HG02970 (cell line): Measurements from ENCODE around the gene PPARG.
"Not testable (repeated sequence)": the region's sequence is repeated elsewhere in the genome, so short reads cannot be mapped to it uniquely, and the experiment has no call there.

Experiments
- ATAC-seq: cut with Tn5 transposase; IDR thresholded peaks from one replicate; pipeline ENCODE4 v1.9.1; 2021; ENCODE audit warnings: mild to moderate bottlenecking, moderate library complexity, moderate number of reproducible peaks; ENCODE audit not compliant: unreplicated experiment, low FRiP score

The PPARG gene

DNA sequence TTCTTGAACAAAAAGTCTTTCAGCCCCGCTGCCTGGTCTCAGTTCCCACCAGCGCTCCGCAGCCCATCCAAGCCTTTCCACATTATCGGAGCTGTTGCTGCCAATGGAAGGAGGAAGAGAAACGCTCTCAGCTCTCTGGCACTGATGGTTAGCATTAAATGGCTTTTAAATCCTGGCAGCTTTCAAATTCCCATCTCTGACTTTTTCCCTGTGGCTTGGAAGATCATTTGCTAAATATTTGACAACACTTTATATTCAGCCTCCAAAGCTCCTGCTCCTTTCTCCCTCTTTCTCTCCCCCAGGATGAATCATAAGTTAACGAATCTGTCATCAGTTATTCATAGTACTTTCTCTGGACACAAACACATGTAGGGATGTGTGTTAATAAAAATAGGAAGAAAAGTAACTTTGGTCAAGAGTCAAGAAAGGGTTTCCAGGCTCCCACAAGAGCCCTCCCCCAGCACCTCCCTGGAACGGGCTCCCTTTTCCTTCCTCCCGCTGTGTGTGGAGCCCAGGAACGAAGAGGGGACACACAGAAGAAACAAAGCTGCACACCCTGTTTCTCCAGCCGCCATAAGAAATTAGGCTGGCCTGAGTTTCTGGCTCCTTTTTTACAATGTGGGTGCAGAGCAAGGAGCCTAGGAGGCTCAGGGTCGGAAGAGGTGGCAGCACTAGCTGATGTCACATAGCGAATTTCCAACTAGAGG, 147.8 kb downstream of the PPARG start:
- no peak for ATAC-seq

DNA sequence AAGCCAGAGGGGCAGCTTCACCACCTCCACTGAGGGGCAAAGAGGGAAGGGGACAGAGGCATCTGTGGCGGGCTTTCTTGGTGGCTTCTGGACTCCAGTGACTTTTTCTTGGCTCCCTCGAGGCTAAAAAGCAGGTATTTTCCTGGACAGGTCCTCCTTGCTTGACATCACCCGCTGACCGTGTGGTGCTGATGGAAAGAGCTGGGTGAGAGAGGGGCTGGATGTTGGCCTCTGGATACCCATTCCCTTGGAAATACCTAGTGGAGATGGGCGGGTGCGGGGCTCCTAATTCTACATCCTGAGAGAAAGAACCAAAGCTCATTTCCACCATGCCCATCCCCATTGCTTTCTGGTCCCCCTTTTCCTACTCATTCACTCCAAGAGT, 148.3 kb downstream of the PPARG start:
- ATAC-seq, result no peak

GRCh38 chr3:12437861-12438260, 149.0 kb downstream of the PPARG start:
- ATAC-seq, result no peak

- ATAC-seq, result no peak
Observed at GRCh38 chr3:12438318-12438717, 149.4 kb downstream of the PPARG start.

- ATAC-seq, result no peak
Observed at GRCh38 chr3:12439161-12439940, 150.5 kb downstream of the PPARG start.

DNA sequence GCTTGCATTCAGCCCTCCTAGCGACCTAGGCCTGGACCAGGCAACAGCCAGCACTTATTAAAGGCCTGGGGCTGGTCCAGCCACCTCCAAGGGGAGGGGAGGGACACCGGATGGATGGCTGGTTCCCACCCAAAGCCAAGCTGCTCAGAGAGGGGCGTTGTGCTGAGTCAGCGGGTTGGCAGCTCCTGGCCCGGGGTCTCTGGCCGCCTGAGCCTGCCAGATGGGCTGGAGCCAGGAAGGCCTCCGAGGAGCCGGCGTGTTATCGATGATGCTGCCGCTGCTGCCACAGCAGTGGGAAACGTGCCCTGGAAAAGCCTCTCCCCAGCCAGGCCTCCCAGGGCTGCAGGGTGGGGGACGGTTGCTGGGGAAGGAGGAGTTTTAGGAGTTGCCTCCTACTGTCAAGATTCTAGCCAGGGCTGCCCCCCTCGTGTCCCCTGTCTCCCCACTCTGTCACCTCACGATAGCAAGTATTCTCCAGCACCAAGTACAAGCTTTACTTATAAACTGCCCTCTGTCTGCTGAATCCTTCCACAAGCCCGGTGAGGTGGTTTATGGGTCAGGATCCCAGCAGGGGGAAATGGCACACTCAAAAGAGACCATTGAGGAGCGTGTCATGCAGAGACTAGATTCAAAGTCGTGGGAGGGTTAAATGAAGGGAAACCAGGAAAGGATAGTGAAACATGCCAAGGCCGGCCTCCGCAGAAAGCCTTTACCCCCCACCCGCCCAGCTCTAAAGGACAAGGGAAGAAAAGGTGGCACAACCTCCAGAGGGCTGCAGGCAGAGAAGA, 152.3 kb downstream of the PPARG start:
- no peak for ATAC-seq

- ATAC-seq, result no peak
Observed at GRCh38 chr3:12442654-12443501, 154.0 kb downstream of the PPARG start.

DNA sequence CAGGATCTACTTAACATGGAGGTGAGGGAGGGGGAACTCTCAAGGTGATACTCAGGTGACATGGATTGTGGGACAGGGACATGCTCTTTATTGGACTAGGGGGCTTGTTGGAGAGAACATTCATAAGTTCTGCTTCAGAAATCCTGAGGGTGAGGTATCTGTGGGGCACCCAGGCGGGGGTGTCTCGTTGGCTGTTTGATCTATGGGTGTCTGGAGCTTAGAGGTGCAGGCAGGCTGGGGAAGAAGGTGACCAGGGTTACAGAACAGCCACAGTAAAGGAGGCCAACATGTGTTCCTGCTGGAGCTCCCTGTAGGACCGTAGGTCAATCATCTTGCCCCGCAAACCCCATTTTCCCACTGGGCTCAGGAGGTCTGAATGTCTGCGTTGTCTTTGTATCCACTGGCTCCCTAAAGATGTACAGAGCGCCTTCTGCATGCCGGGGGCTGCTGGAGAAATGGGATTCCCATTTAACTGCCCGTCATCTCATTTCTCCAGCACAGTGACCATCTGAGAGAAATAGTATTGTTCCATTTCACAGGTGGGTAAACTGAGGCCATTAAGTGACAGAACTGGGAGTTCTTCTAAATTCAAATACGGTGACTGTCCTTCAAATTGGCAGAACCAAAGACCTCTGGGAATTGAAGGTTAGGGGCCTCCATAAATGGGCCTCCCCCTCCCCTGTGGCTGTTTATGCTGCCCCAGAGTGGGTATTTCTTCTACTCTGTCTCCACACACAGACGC, 155.1 kb downstream of the PPARG start:
- ATAC-seq, result no peak

DNA sequence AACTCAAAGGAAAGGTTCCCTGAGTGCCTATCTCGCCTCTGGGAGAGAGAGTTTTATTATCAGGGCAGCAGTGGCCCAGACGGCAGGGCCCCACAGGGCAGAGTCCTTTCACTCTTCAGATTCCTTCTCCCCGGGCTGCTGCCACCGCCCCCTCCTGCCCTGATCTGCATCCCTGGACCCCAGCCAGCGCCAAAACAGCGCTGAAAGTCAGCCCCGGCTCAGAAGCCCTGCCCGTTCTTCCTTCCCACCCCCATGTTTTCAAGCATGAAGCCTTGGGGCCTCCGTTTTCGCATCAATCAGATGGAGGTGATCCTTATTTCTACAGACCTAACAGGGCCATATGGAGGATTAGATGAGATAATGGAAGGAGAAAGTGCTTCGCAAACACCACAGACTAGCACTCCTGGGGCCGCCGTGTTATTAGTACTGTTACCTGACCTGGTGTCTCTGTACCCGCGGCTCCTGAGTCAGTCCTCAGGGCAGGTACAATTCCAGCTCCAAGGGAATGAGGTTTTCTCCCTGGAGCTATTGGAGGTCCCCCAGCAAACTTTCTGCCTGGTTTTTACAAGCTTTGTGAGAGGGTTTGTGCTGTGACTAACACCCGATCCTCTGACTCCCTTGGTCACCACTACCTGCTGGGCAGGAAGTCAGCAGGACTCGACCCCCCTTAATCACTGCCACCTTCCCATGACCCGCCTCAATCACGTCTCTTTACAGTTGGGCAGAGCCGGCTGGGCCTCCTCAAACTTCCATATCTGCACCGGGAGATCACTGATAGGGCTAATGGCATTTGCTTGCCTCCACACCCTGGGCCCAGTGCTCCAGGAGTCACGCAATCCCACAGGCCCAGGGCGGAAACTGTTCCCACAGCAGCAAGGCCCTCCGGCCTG, 156.0 kb downstream of the PPARG start:
- ATAC-seq, result no peak

GRCh38 chr3:12445523-12446240, 156.8 kb downstream of the PPARG start:
- no peak for ATAC-seq

DNA sequence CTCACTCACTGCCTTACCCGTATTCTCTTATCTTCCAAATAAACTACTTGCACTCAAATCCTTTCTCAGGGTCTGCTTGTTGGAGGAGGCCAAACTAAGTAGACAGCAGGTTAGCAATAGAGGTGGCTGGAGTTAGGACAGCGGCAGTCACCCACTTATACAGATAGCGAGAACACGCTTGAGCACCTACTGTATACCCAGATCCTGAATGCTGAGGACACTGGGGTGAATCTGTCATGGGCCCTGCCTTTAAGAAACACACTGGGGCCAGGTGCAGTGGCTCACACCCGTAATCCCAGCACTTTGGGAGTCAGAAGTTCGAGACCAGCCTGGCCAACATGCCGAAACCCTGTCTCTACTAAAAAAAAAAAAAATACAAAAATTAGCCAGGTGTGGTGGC, 157.4 kb downstream of the PPARG start:
- no peak for ATAC-seq

GRCh38 chr3:12447075-12447474, 158.2 kb downstream of the PPARG start:
- no peak for ATAC-seq

- ATAC-seq, result not testable (repeated sequence)
Observed at GRCh38 chr3:12448404-12449202, 159.7 kb downstream of the PPARG start.

DNA sequence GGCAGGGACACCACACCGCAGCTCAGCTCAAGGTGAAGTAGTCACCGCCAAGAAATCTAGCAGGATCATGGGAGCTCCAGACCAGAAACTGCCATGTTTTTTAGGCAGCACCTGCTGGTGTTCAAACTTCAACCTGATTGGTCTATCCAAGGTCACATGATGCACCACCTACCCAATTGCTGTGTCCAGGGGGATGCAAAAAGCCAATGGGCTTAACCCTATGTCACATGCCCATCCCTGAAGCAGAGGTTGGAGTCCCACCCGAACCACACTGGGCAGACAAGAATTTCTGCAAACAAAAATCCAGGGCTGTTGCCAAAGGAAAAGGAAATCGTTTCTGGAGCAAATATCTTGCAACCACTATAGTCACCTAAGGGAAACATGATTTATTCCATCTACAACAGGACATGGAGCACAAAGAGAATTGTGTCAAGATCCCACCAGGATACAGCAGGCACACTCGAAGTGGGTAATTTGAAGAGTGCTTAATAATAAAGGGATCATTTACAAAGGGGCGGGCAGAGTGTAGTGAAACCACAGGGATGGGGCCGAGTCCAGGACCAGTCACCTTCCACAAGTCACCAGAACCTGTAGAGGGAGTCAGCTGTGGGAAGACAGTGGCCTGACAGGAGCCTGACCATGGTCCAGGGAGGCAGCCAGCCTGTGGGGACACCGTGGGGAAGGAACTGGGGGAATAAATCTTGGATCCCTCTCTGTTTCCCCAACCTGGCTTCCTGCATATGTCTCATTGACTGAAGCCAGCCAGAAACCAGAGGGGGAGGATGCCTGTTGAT, 161.2 kb downstream of the PPARG start:
- ATAC-seq, result no peak

GRCh38 chr3:12451481-12451880, 162.6 kb downstream of the PPARG start:
- ATAC-seq, result no peak

GRCh38 chr3:12451960-12452359, 163.1 kb downstream of the PPARG start:
- no peak for ATAC-seq
